K562 (cell line): ENCODE data around the gene TSG101. TPM values are rescaled to one million over a fixed set of nuclear protein-coding genes. Genes with fewer than 3 reads are reported as not detected.

ENCODE experiments used
- CHCHD3 ChIP-seq: fragments of 250-450 bp; sonication (Bioruptor Pico); IDR thresholded peaks from 2 replicates; pipeline ENCODE4 v2.1.2; 2022; ENCODE audit warnings: mild to moderate bottlenecking
- ETV6 ChIP-seq, 3 experiments: fragments of 150-350 bp in 1 of 3; sonication (generic) in 1 of 3; formaldehyde crosslinking in 1 of 3; IDR thresholded peaks; 2 replicates each; pipeline versions ENCODE4 v1.6.1 to v1.8.0; 2014 to 2022; ENCODE audit warnings: borderline replicate concordance in 2 of 3, low read depth in 2 of 3, antibody characterized with exemption in 1 of 3, low read length in 1 of 3, mild to moderate bottlenecking in 1 of 3, missing genetic modification reagents in 1 of 3
- MXI1 ChIP-seq: IDR thresholded peaks from 2 replicates; pipeline ENCODE4 v1.6.1; 2011; ENCODE audit warnings: low read depth, mild to moderate bottlenecking, improper control_type of control experiment, low read length
- MYC ChIP-seq, 2 experiments: fragments of 250-450 bp in 1 of 2; sonication (Bioruptor Pico) in 1 of 2; IDR thresholded peaks; 2 replicates each; pipeline versions ENCODE4 v1.5.1 to v1.6.1; 2012 to 2021; ENCODE audit warnings: low read depth in 2 of 2, borderline replicate concordance in 1 of 2, improper control_type of control experiment in 1 of 2, low read length in 1 of 2, mild to moderate bottlenecking in 1 of 2, moderate library complexity in 1 of 2
- MYNN ChIP-seq, 2 experiments: sonication (generic); formaldehyde crosslinking in 1 of 2; IDR thresholded peaks; 2 replicates each; pipeline versions ENCODE4 v1.5.0 to v1.6.1; 2016 to 2020; ENCODE audit warnings: antibody characterized with exemption in 1 of 2, missing genetic modification reagents in 1 of 2
- PHB2 ChIP-seq: fragments of 450-650 bp; IDR thresholded peaks from 2 replicates; pipeline ENCODE4 v1.6.1; 2017; ENCODE audit warnings: low read depth
- POLR2A ChIP-seq: fragments of 450-650 bp; conservative IDR thresholded peaks from 2 replicates; pipeline ENCODE4 v1.6.1; 2016
- RCOR1 ChIP-seq, 2 experiments: IDR thresholded peaks; 2 replicates each; pipeline ENCODE4 v1.6.1; 2012; ENCODE audit warnings: low read depth in 2 of 2, low read length in 2 of 2, borderline replicate concordance in 1 of 2, improper control_type of control experiment in 1 of 2
- TCFL5 ChIP-seq: fragments of 250-450 bp; sonication (Bioruptor Pico); conservative IDR thresholded peaks from 2 replicates; pipeline ENCODE4 v1.6.1; 2021; ENCODE audit warnings: mild to moderate bottlenecking, moderate library complexity, matching md5 sums
- ZFP30 ChIP-seq: fragments of 250-450 bp; sonication (Bioruptor Pico); IDR thresholded peaks from 2 replicates; pipeline ENCODE4 v1.8.0; 2022; ENCODE audit warnings: moderate library complexity, mild to moderate bottlenecking, inconsistent platforms, borderline replicate concordance
- ZNF124 ChIP-seq: sonication (generic); formaldehyde crosslinking; IDR thresholded peaks from 2 replicates; pipeline ENCODE4 v1.8.1; 2022; ENCODE audit warnings: missing genetic modification reagents
- ZNF444 ChIP-seq: fragments of 250-450 bp; sonication (Bioruptor Pico); IDR thresholded peaks from 2 replicates; pipeline ENCODE4 v1.4.0; 2020; ENCODE audit warnings: mild to moderate bottlenecking, moderate library complexity
- ZNF57 ChIP-seq: fragments of 450-650 bp; formaldehyde crosslinking; IDR thresholded peaks from 2 replicates; pipeline ENCODE4 v1.4.0; 2020; ENCODE audit warnings: mild to moderate bottlenecking, moderate library complexity
- polyA plus RNA-seq, 8 experiments: library from polyadenylated mRNA; depleted of rRNA in 4 of 8; stranded (reverse) in 5 of 8; unstranded in 3 of 8; fragments of >200 nt; fragmentation: Nextera tagmentation in 2 of 8; fragmentation: Illumina TruSeq in 1 of 8; extraction: Ambion mirVana in 2 of 8; extraction: Trizol in 1 of 8; gene quantifications; 2 replicates each; pipeline versions ENCODE4 v1.2.1 to v1.2.3, GENCODE V29; 2011 to 2014; ENCODE audit warnings: inconsistent platforms in 1 of 8, missing spikeins in 1 of 8
- total RNA-seq, 7 experiments: library from RNA; depleted of rRNA in 6 of 7; stranded (reverse); fragments of >200 nt in 6 of 7; fragmentation: Illumina TruSeq in 2 of 7; extraction: Trizol in 2 of 7; gene quantifications; 2 replicates each; pipeline versions ENCODE4 v1.2.1 to v1.2.3, GENCODE V29; 2011 to 2021; ENCODE audit warnings: low replicate concordance in 1 of 7
- TF ChIP-seq, protein P1 (sequence below): fragments of 250-450 bp; sonication (Bioruptor Pico); IDR thresholded peaks from 2 replicates; pipeline ENCODE4 v1.8.0; 2022; ENCODE audit warnings: inconsistent platforms, mild to moderate bottlenecking, moderate library complexity, borderline replicate concordance
- TF ChIP-seq, protein P2 (sequence below): fragments of 250-450 bp; sonication (Bioruptor Pico); IDR thresholded peaks from 2 replicates; pipeline ENCODE4 v1.8.0; 2021; ENCODE audit warnings: moderate library complexity, mild to moderate bottlenecking, inconsistent platforms
- TF ChIP-seq, protein P3 (sequence below): sonication (generic); formaldehyde crosslinking; IDR thresholded peaks from 2 replicates; pipeline ENCODE4 v1.8.1; 2022; ENCODE audit warnings: missing genetic modification reagents
- TF ChIP-seq, protein P4 (sequence below): fragments of 250-450 bp; sonication (Bioruptor Pico); IDR thresholded peaks from 2 replicates; pipeline ENCODE4 v1.8.0; 2021; ENCODE audit warnings: moderate library complexity, mild to moderate bottlenecking, inconsistent platforms
- TF ChIP-seq, protein P5 (sequence below): sonication (generic); formaldehyde crosslinking; IDR thresholded peaks from 2 replicates; pipeline ENCODE4 v1.8.1; 2023; ENCODE audit warnings: mild to moderate bottlenecking, missing genetic modification reagents

Gene TSG101
- total and polyA plus RNA-seq, 9 of the 15 experiments (the other 6 are each of a cell fraction or from before 2014, with no cell fraction given): 24.6 to 141 (median 60.0) TPM

DNA sequence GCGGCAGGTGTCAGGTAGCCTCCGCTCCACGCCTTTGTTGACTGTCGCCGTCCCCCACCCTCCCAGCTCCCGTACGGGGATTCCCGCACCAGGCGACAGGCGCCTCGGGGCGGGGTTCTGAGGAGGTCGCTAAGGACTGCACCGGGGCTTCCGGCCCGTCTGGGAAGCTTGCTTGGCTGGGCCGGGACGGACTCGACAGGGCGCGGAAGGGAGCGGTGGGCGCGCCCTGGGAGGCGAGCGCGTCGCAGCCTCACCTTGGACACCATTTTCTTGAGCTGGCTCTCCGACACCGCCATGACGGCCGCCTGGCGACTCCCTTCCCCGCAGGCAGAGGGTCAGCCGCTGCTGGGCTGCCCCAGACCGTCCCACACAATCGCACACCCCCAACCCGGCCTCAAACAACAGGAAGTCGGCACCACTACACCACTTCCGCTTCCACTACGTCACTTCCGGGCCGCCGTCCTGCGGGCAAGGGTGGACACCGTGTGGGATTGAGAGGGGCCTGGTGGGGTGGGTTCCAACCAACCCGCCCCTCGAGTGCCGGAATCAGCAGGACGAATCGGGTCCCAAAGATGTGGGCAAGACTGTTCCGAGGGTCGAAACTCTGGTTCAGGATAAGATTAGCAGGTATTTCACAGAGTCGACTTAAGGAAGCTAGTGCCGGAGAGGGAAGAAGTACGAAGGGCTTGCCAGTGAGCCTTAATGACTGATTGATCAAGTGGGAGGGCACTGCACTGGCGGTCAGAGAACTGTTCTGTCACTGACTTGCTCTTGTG lies at the start of gene TSG101 (continued):
- TF ChIP-seq TCFL5 (CRISPR knock-in tag) (no peak), ZNF57 (CRISPR knock-in tag) (no peak), ETV6 (IDR thresholded peaks at IDR 0.05; ENCODE audit: borderline replicate concordance in 1 of 2, low read depth in 2 of 2, low read length in 1 of 2) (peak; percentile 67 to 88; a peak in 3 of 4 replicates), ETV6 (CRISPR knock-in tag; IDR thresholded peaks at IDR 0.05; ENCODE audit: borderline replicate concordance) (no peak), CHCHD3 (CRISPR knock-in tag) (0 out of 2 replicates have a peak, but pooled peaks have one; percentile 46), MYNN (IDR thresholded peaks at IDR 0.05) (no peak), MYNN (CRISPR knock-in tag; IDR thresholded peaks at IDR 0.05) (no peak), POLR2A (peak; percentile 98), RCOR1 (IDR thresholded peaks at IDR 0.05; ENCODE audit: borderline replicate concordance in 1 of 2, low read depth in 2 of 2, low read length in 2 of 2) (0 out of 4 replicates have a peak, but pooled peaks of 1 of the 2 experiments have one; percentile 3), PHB2 (no peak), ZFP30 (CRISPR knock-in tag) (no peak), ZNF444 (CRISPR knock-in tag) (no peak), MYC (IDR thresholded peaks at IDR 0.05; ENCODE audit: low read depth, low read length) (peak; percentile 70; the same call in 1 of the 2 replicates), MYC (CRISPR knock-in tag; IDR thresholded peaks at IDR 0.05; ENCODE audit: borderline replicate concordance, low read depth) (peak; percentile 73; the same call in 1 of the 2 replicates), ZNF124 (CRISPR knock-in tag) (no peak), MXI1 (no peak)
- TF ChIP-seq, protein P1, sequence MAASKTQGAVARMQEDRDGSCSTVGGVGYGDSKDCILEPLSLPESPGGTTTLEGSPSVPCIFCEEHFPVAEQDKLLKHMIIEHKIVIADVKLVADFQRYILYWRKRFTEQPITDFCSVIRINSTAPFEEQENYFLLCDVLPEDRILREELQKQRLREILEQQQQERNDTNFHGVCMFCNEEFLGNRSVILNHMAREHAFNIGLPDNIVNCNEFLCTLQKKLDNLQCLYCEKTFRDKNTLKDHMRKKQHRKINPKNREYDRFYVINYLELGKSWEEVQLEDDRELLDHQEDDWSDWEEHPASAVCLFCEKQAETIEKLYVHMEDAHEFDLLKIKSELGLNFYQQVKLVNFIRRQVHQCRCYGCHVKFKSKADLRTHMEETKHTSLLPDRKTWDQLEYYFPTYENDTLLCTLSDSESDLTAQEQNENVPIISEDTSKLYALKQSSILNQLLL (CRISPR knock-in tag): no peak
- TF ChIP-seq, protein P2, sequence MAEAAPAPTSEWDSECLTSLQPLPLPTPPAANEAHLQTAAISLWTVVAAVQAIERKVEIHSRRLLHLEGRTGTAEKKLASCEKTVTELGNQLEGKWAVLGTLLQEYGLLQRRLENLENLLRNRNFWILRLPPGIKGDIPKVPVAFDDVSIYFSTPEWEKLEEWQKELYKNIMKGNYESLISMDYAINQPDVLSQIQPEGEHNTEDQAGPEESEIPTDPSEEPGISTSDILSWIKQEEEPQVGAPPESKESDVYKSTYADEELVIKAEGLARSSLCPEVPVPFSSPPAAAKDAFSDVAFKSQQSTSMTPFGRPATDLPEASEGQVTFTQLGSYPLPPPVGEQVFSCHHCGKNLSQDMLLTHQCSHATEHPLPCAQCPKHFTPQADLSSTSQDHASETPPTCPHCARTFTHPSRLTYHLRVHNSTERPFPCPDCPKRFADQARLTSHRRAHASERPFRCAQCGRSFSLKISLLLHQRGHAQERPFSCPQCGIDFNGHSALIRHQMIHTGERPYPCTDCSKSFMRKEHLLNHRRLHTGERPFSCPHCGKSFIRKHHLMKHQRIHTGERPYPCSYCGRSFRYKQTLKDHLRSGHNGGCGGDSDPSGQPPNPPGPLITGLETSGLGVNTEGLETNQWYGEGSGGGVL: no peak
- TF ChIP-seq, protein P3, sequence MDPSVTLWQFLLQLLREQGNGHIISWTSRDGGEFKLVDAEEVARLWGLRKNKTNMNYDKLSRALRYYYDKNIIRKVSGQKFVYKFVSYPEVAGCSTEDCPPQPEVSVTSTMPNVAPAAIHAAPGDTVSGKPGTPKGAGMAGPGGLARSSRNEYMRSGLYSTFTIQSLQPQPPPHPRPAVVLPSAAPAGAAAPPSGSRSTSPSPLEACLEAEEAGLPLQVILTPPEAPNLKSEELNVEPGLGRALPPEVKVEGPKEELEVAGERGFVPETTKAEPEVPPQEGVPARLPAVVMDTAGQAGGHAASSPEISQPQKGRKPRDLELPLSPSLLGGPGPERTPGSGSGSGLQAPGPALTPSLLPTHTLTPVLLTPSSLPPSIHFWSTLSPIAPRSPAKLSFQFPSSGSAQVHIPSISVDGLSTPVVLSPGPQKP (CRISPR knock-in tag): no peak
- TF ChIP-seq, protein P4, sequence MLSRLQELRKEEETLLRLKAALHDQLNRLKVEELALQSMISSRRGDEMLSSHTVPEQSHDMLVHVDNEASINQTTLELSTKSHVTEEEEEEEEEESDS (CRISPR knock-in tag): no peak
- TF ChIP-seq, protein P5, sequence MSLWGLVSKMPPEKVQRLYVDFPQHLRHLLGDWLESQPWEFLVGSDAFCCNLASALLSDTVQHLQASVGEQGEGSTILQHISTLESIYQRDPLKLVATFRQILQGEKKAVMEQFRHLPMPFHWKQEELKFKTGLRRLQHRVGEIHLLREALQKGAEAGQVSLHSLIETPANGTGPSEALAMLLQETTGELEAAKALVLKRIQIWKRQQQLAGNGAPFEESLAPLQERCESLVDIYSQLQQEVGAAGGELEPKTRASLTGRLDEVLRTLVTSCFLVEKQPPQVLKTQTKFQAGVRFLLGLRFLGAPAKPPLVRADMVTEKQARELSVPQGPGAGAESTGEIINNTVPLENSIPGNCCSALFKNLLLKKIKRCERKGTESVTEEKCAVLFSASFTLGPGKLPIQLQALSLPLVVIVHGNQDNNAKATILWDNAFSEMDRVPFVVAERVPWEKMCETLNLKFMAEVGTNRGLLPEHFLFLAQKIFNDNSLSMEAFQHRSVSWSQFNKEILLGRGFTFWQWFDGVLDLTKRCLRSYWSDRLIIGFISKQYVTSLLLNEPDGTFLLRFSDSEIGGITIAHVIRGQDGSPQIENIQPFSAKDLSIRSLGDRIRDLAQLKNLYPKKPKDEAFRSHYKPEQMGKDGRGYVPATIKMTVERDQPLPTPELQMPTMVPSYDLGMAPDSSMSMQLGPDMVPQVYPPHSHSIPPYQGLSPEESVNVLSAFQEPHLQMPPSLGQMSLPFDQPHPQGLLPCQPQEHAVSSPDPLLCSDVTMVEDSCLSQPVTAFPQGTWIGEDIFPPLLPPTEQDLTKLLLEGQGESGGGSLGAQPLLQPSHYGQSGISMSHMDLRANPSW (CRISPR knock-in tag): peak; percentile 57; the same call in 1 of the 2 replicates
